ENCODE data around the gene PLEKHA1.

Gene PLEKHA1

DNA sequence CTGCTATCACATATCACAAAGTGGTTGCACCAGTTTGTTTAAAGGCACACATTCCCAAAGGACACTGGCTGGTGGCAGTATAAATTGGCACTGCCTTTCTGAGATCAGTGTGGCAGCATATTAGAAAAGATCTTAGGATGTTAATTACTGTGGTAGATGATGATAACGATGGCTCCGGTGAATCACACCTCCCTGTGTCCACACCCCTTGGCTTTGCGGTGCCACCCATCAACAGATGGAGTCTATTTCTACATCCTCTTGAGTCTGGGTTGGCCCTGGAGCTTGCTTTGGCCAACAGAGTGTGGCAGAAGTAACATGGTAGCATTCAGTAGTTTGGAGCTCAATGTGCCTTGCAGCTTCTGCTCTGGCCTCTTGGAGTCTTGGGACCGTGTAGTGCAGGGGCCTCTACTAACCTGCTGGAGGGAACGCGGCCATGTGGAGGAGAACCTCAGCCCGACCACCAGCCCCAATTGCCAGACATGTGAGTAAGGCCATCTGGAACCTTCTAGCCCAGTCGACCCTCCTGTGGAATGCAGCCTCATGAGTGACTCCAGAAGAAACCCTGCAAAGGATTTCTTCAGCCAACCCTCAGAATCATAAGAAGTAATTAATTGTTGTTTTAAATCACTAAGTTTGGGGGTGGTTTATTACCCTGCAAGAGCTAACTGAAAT, 27.2 kb upstream of the PLEKHA1 start:
- DNase-seq (ENCODE audit: low spot score): no peak

DNA sequence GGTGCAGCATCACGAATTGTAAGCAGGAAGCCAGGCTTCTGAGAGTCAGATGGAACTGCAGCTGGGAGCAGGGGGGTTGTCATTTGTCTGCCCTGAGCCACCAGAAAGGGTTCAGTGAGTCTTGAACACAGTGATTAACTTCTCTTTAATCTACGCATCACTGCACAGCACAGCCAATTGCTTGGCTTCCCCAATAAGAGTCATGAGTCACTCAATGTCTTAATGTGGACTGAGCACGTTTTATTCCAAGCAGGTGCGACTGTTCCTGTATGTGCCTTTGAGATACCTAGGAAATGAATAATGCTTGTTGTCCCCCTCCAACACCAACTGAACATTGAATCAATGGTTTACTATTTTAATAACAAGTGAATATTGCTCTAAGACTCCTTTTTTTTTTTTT, 26.0 kb upstream of the PLEKHA1 start:
- no peak for DNase-seq (ENCODE audit: low spot score)

DNA sequence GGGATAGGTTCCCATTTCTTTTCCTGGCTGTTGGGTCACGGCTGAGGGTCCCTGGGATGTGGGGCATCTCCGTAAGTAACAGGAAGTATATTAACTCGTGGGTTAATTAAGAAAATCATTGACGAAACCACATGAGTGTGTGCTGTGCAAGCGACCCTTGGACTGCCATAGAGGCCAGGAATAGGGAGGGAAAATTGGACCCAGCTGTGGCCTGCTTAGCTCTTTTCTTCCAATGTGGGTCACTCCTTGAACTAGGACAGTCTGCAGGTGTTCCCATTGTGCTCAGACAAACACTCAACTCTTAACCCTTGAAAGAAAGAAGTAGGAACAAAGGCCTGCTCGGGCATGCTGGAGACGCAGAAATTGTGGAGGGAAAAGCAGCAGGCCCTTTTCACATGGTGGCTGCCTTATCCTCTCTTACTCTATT, 25.6 kb upstream of the PLEKHA1 start:
- no peak for DNase-seq (ENCODE audit: low spot score)

DNA sequence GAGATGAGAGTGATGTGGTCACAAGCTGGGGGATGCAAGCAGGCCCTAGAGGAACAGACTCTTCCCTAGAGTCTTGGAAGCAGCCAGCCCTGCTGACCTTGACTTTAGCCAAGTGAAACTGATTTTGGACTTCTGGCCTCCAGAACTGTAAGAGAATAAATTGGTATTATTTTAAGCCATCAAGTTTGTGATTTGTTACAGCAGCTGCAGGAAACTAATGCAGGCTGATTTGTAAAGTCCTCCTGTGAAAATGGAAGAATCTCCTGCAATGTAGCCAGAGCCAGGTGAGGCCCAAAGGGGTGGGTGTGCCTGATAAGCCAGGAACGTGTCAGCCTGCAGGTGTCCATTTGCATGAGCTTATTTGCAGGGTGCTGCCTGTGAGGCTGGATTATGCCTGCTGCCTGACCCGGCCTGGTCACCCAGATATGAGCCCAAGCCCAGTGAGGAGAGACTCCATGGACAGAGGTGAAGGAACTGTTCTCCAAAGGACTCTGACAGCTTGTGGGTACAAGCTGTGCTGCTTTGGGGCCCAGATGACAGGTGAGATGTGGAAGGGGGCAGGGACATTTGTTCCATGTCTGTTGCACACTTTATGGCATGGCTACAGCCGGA, 24.6 kb upstream of the PLEKHA1 start:
- DNase-seq (ENCODE audit: low spot score): no peak

DNA sequence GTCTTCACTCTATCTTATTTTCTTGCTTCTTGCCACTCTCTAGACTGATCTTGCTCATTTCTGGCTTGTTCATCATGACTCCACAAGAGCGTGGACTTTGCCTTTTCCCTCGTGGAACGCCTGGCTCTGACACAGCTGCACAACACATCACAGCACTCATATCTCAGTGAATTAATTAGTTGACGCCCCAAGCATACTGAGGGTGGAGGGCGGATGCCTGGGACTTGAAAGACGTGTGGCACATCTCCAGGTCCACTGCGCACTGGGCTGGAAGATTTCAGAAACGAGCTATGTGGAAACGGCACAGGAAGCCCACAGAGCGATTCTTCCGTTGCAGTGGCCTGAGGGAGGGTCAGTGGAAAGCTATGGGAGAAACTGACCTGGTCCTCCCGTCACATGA, 23.6 kb upstream of the PLEKHA1 start:
- DNase-seq (ENCODE audit: low spot score): no peak

DNA sequence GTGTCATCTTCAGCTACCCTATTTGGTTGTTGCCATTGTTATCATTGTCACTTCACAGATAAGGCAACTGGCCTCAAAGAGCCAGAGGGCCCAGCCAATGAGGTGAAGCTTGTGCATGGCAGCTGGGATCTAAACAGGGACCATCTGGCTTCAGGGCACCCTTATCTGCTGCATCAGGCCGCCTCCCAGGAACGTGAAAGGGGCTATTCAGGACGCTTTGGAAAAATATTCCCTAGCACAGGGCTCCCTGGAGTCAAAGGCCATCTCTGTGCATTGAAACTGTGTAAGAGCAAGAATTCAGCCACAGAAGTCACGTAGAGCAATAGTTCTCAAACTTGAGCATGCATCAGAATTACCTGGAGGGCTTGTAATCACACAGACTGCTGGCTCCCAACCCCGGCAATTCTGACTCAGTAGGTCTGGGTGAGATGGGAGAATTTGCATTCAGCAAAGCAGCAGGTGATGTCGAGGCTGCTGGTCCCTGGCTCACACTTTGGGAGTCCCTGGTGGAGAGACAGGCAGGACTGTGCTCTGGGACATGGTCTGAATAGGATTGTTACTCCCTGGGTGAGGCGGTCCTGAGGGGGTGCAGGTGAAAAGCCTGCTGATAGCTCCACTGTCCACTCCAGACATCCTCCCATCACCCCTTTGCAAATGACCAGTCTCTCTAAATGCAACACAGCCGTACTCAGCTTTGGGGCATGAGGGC, 21.5 kb upstream of the PLEKHA1 start:
- no peak for DNase-seq (ENCODE audit: low spot score)

DNA sequence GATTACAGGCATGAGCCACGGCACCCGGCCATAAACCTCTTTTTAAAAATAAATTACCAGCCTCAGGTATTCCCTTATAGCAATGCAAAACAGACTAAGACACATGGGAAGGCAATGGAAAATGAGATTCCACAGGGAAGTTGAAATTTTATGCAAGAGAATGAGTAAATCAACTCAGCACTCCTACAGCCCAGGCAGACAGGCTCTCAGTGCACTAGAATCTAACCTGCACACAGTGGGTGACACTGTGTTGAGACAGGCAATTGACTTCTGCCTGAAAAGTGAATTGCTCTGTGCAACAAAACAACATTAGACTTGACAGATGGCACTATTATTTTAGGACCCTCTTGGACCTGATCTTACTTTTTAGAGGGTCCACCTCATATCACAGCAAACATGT, 20.1 kb upstream of the PLEKHA1 start:
- no peak for DNase-seq (ENCODE audit: low spot score)

DNA sequence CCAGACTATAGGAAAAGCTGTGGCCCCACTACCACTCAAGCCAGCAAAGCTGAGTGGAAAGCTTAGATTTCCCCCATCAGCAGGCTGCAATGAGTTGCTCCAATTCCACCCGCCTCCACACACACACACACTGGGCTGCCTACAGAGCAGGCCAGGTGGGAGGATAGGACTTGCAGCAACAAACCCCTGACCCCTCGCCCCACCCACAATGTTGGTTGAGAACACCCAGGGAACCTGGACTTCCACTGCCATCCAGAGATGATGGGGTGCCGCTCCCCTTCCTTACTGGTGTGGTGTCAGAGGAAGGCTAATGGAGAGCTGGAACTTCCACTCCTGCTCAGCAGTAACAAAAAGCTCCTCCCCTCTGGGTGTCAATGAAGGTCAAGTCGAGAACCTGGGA, 16.8 kb upstream of the PLEKHA1 start:
- no peak for DNase-seq (ENCODE audit: low spot score)

DNA sequence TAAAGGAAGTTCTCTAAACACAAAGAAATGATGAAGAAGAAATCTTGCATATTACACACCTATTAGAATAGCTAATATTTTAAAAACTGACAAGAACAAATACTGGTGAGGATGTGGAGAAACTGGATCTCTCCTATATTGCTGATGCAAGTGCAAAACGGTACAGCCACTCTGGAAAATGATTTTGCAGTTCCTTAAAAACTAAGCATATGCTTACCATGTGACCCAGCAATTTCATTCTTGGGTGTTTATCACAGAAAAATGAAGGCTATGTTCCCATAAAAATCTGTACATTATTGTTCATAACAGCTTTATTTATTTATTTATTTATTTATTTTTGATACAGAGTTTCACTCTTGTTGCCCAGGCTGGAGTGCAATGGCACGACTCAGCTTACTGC, 14.9 kb upstream of the PLEKHA1 start:
- DNase-seq (ENCODE audit: low spot score): no peak

DNA sequence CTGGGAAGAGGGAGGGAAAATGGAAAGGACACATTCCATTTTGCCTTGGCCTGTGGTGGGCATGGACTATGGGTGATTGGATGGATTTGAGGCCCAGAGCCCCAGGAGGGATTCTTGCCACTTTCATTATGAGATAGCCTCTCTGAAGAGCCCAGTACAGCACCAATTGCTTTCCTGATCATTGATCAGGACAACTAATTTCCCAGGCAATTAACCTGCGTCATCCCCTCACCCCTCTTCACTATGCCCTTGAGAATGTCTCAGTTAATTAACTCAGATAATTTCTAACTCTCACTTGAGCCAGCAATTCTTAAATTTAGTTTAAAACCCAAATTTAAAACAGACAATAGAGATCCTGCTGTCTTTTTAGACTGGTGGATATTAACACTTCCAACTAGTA, 13.5 kb upstream of the PLEKHA1 start:
- DNase-seq (ENCODE audit: low spot score): no peak

DNA sequence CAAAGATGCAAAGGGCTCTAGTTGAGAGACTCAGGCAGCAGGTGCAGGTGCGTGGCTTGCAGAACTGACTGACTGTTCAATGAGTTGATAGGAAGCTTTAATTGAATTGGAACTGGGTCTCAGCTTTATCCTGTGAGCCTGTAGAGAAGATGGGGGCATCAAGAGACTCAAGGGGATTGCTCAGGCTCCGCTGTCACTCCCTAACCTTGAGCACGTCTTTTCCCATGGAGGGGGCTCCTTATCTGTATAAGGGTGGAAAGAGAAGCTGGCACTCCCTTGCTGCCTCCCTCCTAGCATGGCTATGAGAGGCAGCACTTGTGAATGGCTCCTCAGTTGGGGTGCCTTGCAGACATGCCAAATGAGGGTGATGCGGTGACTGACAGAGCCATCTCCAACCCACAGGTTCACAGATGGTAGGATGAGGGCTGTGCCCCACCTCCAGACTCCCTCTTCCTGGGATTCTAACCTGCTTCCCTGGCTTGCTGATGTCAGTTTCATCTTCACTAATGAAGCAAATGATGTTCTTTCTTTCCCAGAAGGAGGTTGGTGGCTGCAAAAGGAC, 12.4 kb upstream of the PLEKHA1 start:
- DNase-seq (ENCODE audit: low spot score): no peak

DNA sequence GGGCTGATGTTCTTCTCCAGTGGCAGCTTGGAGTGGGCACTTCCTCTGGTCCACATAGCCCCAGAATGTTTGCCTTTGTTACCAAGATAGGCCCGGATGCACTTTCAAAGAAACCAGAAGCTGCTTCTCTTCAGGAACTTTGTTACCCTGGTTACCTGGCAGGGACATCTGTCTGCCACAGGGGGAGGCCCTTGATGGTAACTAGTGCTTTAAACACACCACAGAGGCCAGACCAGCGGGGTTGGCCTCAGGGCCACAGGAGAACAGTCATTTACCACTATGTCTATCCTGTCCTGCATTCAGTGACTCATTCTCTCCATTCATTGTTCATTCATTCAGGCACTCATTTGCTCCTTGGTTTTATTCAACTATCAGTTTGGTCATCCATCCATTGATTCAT, 11.9 kb upstream of the PLEKHA1 start:
- DNase-seq (ENCODE audit: low spot score): no peak

DNA sequence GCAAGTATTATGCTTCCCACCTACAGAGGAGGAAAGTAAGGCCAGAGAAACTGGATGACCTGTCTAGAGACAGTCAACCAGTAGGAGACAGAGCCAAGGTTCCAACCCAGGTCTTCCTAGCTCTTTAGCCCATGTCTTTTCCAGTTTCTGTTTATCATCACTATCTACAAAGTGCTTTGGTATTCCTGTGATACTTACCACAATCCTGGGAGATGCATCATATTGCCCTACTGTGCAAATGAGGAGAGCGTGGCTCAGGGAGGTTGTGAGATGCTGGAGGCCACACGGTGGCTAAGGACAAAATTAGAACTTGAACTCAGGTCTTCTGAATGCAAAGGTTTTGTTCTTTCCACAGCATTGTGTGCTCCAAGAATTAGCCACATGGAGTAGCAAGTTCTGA, 11.2 kb upstream of the PLEKHA1 start:
- DNase-seq (ENCODE audit: low spot score): no peak

DNA sequence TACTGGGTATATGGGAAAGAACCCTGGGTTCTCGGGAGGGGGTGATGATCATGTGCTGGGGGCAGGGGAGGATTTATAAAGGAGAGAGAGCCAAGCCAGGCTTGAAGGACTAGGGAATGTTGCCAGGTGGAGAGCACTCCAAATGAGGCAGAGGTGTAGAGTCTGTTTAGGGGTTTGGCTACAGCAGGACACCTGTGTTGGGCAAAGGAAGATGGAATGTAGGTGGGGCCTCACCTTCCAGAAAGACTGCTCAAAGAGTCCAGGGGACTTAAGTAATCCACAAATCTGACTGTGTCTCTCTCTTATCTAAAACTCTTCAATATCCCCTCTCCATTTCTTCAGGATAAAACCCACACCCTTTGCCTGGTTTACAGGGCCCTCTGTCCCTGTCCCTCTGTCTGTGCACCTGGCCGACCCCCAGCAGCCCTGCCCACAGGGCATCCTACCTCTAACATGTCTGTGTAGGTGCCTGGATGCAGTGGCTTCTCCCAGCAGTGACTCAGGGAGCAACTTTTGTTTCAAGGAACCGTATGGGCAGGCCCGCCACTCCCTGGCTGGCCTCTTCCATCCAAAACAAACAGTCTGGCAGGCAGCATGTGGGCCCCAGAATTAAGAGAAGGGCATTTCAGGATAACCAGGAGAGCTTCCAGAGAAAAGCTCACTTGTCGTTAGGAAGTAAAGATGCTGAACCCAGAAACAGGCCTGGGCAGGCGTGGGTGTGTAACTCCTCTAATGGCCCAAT, 10.6 kb upstream of the PLEKHA1 start:
- no peak for DNase-seq (ENCODE audit: low spot score)

DNA sequence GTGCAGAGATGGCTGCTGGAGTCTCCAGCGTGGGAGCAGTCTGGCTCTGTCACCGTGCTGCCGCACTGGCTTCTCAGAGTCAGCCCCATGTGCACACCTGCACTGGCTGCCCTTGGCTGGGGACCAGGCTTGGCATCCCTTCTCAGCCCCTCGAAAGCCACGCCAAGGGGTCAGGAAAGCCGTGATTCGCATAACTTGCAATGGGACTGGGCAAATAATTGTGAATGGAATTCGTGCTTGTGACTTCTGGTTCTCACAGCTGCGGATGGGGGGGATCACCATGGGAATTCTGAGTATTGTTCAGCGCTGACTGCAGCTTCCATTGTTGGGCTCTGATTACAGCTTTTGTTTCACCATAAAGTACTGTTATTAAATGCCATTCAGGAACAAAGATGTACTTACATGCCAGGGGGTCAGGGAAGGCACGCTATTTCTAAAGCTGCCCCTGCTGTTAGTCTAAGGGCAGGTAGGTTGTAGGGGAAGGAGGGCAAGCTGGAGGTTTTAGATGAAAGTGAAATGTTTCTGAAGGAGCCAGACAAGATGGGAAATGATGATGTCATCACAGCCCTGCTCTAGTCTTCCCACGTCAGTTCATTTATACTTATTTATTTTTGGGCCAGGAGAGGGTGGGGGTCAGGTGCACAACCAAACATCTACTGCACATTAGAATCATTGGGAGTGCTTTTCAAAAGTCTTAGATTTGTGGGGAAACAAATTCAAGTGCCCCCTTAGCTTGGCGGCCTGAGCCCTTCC, 5.8 kb upstream of the PLEKHA1 start:
- no peak for DNase-seq (ENCODE audit: low spot score)

DNA sequence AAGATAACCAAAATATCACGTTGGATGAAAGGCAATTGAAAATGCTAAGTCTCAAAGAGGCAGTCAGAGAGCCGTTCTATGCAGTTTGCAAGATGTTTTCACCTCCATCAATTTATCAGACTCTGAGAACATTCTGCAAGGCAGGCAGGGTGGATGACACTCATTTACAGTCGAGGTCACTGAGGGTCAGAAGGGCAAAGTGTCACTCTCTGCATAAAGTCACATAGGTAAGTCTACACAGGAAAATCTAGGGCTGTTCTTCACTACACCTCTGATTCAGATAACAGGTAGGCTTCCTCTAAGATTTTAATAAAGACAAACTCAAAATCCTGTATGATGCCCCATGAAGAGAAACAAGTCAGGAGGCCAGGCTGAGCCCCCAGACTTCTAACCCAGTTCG, 1.4 kb upstream of the PLEKHA1 start:
- no peak for DNase-seq (ENCODE audit: low spot score)

DNA sequence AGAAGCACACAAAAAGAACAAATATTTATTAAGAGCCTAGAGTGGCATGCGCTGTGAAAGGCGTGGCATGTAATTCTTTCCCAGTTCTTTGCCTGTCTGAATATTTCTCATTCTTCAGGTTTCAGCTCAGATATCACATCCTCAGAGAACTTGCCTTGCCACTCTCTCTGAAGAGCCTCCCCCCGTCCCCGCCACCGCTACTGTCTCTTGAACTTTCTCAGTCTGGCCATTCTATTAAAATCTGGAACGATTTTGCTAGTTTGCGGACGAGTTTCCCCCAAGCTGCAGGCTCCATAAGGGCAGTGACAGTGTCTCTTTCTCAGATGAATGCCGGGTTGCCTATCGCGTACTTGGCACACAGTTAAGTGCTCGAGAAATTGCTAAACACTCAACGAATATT, 787 bp upstream of the PLEKHA1 start:
- DNase-seq (ENCODE audit: low spot score): no peak

DNA sequence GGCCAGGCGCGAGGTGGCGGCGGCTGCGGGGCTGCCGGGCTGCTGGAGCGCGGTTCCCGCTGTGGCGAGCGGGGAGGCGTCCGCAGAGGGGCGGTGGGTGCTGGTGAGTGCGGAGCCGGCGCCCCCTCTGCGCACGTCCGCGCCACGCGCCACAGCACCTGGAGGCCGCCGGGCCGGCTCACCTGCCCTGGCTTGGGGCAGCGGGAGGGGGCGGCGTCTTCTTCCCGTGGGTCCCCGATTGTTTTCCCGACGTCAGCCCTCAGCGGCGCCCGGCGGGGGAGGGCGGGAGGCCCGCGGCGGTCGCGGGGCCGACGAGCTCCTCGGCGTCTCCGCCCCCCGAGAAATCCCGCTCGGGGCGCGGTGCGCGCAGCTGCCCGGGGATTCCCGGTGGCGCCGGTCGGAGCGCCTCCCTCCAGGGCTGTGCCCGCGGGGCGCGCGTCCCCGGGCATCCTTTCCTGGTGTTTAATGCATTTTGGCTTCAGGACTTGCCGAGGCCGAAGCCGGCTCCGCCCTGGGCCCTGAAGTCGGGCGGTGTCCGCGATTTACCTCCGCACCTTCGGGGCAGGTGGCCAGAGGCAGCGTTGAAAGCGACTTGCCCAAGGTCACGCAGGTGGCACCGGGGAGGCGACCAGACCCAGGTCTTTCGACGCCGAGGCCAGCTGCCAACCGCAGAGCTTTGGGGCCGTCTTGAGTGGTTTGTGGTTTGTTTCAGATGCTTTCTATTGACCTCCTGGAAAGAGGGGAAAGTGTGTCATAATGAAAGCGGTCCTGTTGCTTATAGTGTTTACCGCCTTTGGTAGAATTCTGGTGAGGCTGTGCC, 561 bp downstream of the PLEKHA1 start:
- DNase-seq (ENCODE audit: low spot score): peak; percentile 70

DNA sequence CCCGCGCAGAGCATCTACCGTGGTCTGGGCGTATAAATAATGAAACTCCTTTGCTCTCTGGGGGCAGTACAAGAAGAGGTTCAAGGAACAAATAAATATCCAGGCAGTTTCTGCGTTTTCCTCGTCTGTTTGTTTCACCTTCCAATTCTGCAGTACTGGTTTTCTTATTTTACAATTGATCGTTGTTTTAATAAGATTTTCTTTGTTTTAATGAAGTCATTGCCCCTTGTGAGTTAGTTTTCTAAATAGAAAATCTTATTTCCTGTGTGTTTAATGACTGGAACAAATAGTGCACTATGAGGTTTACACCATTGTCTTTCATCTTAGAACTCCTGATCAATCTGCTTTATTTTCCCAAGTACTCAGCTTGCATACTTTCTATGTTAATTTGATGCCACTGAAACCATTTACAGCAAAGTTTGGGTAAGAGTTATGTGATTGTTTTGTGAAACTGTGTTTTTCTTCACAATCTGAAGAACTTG, 1.2 kb downstream of the PLEKHA1 start:
- no peak for DNase-seq (ENCODE audit: low spot score)

DNA sequence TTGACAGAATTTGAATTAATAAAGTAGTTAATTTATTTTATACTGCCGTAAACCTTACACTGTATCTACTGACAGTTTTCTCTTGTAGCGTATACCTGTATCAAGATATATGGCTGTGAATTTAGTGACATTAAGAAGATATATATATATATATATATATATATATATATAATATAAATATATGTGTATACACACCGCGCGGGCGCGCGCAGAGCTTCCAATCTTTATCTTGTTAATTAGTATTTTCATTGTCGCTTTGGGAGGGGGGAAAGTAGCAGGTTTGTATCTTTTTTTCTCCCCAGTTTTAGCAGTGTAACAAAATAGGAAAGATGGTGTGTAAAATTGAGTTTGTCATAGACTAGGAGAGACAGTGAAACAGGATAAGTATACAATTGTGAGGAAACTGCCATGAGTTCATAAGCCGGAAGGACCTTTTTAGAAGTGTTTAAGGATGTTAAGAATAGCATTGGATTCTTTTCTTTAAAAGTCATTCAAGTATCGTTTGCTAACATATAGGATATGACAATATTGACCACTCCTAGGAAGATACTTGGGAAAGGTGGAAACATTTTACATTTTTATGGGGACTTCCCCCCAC, 2.0 kb downstream of the PLEKHA1 start:
- no peak for DNase-seq (ENCODE audit: low spot score)

Data from CD4-positive, alpha-beta T cell treated with Interleukin-2 at 100 ng/mL for 4 hours (primary cell).